ENCODE results near the gene UMPS.
"Not testable (repeated sequence)": the region's sequence is repeated elsewhere in the genome, so short reads cannot be mapped to it uniquely, and the experiment has no call there.

UMPS gene

DNA sequence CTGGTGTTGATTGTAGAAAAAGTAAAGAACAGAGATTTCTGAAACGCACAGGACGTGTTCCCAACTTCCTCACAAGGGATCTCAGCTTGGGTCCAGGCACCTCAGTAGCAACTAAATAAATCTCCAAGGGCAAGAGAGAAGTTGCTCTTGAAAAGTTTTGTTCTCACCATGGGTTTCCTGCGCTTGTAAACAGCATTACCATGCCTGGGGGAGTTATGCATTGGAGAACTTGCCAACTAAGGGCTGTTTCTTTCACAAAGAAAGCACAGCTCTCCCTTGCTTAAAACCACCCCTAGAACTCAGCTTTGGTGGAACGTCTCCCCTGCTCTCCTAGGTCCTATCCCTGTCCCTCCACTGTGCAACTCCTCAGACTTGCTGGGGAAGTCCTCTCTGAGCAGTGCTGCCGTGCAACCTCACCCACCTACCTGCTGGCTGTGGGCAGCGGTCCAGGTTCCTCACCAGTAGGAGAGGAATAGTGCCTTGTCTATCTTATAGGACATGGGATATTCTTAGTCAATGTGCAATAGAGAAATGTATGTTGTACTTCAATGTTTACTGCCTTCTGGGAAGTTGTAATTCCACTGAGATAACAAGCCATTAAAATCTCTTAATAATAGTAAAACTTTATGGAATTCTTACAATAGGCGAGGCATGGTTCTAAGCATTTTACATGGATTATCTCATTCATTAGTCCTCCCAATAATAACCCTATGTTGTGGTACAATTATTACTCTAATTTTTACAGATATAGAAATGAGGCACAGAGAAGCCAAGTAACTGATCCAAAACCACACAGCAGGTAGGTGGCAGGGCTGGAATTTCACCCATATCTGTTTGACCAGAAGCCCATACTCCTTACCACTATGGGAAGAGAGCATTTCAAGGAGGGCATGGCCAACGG, 51.5 kb downstream of the UMPS start:
- DNase-seq = no peak

DNA sequence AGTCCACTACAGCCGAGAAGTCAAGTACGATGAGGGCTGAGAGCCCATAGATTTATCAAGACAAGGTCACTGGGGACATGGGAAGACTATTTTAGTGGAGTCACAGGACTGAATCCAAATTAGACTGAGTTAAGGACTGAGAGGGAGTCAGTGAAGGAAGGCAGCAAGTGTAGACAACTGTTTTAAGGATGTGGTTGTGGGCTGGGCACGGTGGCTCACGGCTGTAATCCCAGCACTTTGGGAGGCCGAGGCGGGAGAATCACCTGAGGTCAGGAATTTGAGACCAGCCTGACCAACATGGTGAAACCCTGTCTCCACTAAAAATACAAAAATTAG, 52.1 kb downstream of the UMPS start:
- not testable (repeated sequence) for DNase-seq

DNA sequence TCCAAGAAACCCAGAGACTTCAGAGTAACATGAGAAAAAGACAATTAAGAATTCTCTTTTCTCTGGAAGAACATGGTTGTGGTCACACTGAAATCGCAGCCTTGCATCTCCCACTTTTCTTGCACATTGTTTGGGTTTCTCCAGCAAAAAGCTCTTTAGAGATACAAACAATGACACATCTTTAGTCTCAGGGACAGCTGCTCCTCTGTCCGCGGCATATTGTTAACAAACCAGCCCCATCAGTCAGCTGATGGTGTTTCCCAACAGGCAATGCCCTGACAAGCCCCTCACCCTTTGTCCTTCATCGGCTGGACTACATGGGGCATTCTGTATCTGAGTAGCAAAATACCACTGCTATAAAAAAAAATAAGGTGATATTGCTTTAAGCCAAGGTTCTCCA, 53.4 kb downstream of the UMPS start:
- no peak for DNase-seq

DNA sequence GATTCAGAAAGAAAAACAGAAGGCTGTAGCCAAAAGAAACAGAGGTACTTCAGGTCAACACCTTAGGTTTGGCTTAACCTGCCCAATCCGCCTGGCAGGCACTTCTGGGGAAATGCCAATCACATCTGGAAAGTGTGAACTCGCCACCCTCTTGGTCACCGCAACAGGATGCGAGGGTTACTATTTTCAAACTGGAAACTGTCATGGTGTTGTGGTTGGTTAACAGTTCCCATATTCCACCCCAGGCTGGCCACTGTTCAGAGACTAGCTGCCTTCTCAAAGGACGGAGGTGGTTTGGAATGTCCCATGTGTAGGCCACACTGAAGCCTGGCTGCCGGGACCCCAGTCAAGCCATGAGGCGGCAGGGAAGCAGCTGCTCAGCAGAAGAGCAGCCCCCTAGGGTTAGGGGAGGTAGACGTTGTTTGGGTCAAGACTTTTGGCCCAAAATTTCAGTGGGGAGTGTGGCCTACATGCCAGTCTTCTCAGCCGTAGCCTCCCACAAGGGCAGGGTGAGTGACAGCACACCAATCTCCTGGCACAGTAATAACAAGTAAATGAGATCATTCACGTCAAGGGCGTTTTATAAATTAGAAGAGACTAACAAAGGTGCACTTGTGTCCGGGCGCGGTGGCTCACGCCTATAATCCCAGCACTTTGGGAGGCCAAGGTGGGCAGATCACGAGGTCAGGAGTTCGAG, 54.6 kb downstream of the UMPS start:
- DNase-seq = no peak

DNA sequence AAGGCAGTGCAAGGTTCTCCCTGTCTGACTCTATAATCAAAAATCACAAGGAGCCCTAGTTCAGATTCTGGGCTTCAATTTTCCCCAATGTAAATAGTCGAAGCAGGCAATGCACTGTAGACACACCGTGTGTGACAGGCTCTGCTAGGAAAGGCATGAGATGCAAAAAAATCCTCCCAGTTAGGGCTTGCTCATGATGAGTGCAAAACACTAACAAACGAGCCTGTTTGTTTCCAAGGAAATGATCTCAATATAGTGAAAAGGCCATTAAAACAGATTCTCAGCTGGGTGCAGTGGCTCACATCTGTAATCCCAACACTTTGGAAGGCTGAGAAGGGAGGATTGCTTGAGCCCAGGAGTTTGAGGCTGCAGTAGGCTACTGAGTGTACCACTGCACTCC, 55.7 kb downstream of the UMPS start:
- no peak for DNase-seq

DNA sequence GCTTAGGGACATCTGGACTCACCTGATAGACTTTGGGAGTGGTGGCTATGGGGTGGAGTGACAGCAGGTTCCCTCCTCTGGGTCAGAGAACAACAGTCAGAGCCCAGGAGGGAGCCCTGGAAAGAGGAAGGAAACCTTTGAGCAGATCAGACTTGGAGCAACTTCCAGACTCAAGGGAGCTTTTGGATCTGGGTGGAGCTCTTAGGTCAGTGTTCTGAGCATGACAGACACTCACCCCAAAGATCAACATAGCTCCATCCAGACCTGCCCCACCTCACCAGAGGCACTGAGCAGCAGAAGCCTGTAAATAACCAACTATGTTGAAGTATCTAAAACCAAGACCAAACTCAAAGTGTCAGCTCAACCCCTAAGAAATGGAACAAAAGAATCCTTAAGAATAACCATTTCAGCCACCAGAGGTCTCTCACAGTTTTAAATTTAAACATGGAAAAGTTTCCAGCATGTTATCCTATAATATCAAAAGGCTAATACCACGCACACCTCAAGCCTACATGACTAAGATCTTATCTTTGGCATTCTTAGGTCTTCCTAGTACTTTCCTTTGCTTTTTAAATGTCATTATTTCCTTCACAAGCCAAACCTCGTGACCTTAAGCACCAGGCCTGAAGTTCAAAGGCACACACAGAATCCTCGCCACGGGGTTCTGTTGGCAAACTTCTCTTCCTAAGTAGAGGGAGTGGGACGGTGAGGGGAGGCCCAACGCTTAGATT, 56.4 kb downstream of the UMPS start:
- DNase-seq = no peak

DNA sequence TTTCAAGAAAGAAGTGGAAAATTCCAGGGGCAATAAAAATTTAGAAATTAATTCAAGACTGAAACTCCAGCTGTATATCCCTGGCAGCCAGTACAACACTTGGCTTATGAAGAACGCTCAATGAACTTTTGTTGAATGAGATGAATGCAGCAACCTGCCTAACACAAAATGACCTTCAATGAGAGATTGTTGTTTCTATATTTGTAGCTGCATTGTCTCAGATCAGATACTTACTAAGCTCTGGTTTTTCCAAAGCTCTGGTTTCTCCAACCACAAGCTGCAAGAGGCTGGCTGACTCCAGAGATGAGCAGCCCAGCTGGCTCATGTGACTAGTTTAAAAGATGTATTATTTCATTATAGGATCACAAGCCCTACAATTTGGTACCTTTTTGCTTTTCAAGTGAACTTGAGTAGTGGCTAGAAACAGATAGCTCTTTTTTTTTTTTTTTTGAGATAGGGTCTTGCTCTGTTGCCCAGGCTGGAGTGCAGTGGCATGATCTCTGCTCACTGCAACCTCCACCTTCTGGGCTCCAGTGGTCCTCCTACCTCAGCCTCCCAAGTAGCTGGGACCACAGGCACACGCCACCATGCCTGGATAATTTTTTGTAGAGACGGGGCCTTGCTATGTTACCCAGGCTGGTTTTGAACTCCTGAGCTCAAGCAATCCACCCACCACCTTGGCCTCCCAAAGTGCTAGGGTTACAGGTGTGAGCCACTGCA, 57.4 kb downstream of the UMPS start:
- DNase-seq = no peak

DNA sequence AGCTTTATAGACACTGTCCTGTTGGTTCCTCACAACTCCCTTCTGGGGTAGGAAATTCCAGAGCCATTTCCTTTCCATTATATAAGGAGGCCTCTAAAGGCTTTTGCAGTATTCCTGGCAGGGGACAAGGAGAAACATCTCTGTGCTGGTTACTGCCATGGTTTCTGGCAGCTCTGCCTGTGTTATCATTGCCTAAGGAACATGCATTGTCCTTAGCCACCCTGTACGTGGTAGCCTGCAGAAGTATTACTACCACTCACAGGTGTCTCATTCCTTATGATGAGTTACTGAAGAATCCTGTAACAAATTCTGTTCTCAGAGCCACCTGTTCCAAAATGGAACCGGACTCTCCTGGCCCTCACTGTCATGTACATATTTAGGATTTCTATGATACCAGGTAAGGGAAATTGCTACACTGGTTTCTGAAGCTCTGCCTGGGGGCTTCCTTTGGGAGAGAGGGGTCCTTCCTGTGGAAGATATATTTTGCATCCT, 58.0 kb downstream of the UMPS start:
- no peak for DNase-seq

DNA sequence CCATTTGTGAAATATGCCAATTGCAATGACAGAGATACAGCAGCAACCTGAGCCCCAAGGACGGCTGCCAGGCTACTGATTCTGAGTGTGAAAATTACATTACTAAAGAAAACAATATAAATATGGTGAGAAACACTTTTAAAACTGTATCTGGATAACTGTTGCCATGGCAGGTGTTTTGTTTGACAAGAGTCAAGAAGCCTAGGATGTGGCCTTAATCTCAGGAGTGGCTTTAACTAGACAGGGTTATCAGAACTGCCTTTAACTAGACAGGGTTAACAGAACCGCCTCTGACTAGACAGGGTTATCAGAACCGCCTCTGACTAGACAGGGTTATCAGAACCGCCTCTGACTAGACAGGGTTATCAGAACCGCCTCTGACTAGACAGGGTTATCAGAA, 58.9 kb downstream of the UMPS start:
- DNase-seq = not testable (repeated sequence)

DNA sequence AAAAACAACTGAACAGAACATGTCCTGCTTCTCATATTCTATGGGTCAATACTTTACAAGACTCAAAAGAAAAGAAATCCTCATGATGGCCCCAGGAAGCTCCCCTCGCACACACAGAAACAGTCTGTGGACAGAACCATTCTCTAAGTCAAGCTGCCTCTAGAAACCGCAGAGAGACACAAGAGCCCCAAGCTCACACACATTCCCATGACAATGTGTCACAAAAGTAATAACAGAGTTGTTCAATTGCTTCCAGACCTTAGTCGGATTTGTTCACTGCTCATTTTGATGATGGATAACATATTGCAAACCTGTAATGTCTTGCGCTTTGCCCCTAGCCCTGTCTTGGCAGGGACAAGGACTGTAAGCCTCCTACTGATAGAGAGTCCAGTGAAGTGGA, 60.9 kb downstream of the UMPS start:
- DNase-seq = no peak

DNA sequence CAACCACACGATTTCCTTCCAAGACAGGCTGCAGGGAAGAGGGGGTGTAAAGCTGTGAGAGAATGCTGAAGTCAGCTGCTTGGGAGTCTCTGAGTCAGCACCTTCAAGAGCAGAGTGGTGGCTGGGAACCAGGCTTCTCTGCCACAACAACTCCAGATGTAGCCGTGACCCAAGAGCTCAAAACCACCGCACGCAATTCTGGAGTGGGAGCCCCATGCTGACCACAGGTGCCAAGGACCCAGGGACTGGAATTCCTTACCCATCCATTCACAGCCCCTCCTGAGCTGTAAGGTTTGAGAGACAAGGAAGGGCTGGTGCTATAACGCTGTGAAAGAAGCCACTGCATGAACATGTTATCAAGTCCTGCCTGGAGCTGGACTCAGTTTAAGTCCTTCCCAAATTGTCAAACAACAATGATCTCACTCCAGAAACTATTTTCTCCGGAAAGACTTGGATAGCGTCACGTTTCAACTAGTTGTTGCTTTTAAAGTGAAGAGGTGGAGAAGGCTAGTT, 61.4 kb downstream of the UMPS start:
- no peak for DNase-seq

DNA sequence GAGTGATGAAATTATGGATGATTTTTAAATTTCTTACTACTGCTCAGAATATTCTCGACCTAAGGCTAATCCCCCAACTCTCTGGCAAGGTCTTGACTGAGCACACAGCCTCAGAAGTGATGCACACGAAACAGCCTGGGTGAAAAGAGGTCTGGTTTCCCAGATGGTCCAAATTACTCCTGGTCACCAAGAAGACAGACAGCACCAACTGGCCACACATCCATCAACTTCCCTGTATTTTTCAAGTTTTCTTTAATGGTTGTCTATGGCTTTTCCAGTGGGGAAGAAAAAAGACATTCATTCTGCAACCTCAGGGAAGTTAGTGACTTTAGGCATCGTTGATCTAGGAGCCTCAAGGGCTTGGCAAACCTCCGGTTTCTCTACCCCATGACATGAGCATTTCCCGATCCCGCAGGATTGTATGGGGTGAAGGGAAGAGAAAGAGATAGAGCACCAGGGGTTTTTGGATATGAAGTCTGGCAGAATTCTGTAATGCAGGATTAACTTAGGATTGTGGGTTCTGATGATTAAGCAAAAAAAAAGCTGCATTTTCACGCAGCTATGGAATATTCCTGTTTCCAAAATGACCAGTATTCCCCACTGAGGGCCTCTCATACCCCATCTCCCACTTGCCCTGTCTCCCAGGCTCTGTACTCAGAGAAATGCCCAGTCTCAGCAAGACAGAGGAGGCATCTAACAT, 62.2 kb downstream of the UMPS start:
- no peak for DNase-seq

DNA sequence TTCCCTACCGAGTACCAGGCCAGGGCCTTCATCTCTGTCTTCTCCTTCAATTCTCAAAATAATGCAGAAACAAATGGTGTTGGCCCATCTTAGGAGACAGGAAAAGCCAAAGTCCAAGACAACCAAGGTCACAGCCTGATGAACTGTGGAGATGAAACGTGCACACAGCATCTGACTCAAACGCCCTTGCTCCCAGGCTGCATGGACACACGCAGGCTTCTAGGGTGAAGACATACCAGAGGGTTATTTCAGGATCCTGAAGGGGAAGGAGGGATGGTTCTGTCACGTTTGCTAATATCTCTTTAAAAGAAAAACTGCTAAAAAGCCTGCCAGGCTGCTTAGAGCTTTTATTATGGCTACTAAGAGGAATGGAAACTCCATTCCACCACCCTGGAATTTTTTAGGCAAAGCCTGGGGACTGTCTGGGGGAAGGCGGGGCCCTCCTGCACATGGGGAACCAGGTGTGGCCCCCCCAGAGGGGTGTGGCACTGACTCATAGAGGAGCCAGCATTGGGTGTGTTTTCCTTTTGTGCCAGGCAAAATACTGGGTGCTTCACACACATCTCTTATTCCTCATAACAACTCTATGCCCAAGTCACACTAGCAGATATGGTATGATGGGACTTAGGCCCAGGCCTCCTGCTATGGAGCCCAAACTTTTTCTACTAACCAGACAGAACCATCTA, 62.9 kb downstream of the UMPS start:
- no peak for DNase-seq

DNA sequence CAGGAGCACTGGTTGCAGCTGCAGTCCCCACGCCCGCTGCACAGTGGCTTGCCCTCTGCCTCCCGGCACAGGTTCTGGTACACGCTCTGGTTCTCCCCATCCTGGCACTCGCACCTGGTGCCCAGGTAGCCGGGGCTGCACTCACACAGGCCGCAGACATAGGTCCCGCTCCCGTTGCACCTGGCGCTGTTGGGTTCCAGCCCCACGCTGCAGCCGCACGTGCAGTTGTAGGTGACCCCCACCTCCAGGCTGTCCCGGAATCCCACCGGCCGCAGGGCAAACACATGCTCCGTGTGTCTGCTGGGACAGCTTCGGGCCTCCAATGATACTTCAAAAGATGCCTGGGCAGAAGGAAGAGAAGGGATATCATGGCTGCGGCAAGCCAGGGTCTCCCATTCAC, 66.2 kb downstream of the UMPS start:
- no peak for DNase-seq

DNA sequence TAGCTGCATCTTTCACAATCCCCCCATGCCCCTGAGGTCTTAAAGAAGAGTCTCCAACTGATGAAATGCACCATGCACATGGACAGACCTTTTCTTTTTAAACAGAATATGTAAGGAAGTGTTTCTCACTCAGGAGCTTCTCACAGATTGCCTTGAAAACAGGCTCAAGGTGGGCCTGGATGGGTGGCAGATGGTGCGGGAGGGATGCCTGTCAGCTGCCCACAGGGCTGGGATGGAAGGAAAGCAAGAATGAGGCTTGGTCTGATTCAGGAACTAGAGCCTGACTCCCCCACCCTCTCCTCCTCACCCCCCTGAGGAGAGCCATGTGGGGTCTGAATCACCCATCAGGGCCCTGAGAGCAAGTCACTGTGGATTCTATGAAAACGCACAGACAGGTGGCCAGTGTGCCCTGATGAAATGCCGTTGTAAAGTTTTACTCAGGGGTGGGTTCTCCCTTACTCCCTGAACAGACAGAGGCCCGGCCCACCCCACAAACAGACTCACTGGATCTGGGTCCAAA, 67.2 kb downstream of the UMPS start:
- no peak for DNase-seq
